Cardiac fibroblast (primary cell): ENCODE data around the gene RARG.

Source experiments
- DNase-seq, 2 donors: peaks; one replicate each; pipeline versions ENCODE4 v3.0.0 to v3.0.0-alpha.2; 2010; ENCODE audit warnings: low read depth in 2 of 2
- H3K4me3 ChIP-seq, 2 donors: replicated peaks in 1 of 2; 1 replicate in 1 of 2; 2 replicates in 1 of 2; pipeline ENCODE4 v1.5.1; 2011; ENCODE audit warnings: low read depth in 2 of 2, low read length in 2 of 2, mild to moderate bottlenecking in 2 of 2, moderate library complexity in 1 of 2
- TF ChIP-seq, protein P1 (sequence below): IDR thresholded peaks from one replicate; pipeline ENCODE4 v1.5.1; 2011; ENCODE audit warnings: low read depth, mild to moderate bottlenecking, low read length, inconsistent platforms

Gene RARG

DNA sequence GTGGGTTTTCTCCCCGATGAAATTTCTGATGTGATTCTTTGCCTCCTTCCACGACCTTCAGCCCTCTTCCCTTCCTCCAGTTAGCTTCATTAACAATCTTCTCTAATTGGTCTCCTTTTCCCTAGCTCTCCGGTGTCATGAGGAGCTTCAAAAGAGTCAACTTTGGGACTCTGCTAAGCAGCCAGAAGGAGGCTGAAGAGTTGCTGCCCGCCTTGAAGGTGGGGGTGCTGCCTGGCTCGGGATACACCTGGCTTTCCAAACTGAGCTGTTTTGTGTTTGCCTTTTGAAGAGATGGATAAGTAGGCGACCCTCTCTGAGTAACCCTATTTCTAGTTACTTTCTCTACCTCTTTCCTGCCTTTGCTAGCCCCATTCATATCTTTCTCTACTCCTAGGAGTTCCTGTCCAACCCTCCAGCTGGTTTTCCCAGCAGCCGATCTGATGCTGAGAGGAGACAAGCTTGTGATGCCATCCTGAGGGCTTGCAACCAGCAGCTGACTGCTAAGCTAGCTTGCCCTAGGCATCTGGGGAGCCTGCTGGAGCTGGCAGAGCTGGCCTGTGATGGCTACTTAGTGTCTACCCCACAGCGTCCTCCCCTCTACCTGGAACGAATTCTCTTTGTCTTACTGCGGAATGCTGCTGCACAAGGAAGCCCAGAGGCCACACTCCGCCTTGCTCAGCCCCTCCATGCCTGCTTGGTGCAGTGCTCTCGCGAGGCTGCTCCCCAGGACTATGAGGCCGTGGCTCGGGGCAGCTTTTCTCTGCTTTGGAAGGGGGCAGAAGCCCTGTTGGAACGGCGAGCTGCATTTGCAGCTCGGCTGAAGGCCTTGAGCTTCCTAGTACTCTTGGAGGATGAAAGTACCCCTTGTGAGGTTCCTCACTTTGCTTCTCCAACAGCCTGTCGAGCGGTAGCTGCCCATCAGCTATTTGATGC lies 36.9 kb upstream of the RARG start:
- TF ChIP-seq, protein P1, sequence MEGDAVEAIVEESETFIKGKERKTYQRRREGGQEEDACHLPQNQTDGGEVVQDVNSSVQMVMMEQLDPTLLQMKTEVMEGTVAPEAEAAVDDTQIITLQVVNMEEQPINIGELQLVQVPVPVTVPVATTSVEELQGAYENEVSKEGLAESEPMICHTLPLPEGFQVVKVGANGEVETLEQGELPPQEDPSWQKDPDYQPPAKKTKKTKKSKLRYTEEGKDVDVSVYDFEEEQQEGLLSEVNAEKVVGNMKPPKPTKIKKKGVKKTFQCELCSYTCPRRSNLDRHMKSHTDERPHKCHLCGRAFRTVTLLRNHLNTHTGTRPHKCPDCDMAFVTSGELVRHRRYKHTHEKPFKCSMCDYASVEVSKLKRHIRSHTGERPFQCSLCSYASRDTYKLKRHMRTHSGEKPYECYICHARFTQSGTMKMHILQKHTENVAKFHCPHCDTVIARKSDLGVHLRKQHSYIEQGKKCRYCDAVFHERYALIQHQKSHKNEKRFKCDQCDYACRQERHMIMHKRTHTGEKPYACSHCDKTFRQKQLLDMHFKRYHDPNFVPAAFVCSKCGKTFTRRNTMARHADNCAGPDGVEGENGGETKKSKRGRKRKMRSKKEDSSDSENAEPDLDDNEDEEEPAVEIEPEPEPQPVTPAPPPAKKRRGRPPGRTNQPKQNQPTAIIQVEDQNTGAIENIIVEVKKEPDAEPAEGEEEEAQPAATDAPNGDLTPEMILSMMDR: no peak
- DNase-seq: no peak
- peak overlapping the region; percentile 78 to 82 for H3K4me3 ChIP-seq

DNA sequence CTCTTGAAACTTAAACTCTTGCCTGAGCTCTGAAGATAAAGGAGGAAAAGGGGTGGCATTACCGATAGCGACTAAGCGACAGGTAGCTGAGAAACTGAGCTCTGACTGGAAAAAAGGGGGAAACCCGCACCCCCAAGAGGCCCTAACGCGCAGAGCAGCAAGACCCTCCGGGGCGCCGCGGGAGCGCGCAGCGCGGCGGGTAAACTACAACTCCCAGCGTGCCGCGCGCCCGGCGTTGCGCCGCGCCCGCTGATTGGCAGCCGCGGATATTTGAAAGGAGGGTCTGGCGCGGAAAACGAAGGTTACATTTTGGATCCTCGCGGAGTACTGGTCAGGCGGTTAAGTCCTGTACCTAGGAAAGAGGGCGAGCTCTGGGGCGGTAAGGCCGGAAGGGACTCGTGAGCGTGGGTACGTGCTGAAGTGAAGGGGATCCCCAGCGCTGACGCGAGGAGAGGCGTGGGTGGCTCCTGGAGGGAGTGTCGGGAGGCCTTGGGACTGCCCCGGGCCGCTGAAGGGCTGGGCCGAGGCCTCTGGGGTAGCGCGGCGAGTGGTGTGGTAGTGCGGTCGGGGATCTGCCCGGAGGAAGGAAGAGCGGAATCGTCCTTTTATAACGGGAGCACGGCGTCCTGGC lies 36.1 kb upstream of the RARG start, which contains the start of gene ESPL1:
Gene ESPL1, plus strand, starts transcription at position 301 of the 631 bp plus-strand sequence. CDS start 468 bp downstream, outside the sequence.
- peak within 1 kb of the TSS; percentile 78 to 82 for H3K4me3 ChIP-seq
- DNase-seq: peak; percentile 76 to 79
- TF ChIP-seq, protein P1: peak; percentile 19

DNA sequence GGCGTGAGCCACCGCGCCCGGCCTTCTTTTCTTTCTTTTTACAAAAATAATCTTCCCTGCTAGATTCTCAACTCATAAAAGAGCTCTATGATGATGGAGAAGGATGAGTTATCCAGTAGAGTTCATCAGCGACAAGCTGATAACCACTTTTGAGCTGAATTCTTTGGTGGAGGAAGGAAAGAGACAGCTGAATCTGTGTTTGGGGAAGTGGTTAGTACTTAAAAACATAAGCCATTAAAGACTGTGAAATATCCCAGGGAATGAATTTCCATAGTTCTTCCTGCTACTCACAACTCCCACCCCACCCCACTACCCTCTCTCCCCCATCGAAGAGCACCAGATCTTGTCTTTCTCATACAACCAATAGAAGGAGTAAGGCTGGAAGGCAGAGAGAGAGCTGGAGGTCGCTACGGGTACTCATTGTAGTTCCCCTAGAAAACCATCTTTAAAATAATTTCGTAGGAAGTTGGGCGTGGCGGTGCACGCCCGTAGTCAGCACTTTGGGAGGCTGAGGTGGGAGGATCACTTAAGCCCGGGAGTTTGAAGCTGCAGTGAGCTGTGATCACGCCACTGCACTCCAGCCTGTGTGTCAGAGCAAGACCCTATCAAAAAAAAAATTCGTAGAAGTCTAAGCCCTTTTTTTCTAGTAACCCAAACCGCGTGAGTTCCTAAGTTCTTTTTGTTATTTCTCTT lies 35.4 kb upstream of the RARG start:
- no peak for DNase-seq
- TF ChIP-seq, protein P1: no peak
- peak overlapping the region; percentile 78 to 82 for H3K4me3 ChIP-seq

DNA sequence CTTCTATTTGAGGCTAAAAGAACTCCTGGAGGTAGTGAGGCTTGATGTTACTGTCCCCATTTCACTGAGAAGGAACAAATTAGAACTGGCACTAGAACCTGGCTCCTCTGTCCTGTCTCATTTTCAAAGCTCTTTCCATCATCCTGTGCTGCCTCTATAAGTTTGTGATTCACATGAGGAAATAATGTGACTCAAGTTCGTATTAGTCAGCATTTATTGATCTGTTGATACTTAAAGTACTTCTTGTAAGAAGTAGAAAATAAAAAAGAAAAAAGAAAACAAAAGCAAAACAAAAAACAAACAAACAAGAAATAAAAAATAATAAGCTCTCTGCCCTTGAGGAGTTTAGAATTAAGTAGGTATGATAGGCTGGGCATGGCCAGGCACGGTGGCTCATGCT lies 33.8 kb upstream of the RARG start:
- DNase-seq: no peak
- H3K4me3 ChIP-seq: no peak overlapping the region
- TF ChIP-seq, protein P1: no peak

DNA sequence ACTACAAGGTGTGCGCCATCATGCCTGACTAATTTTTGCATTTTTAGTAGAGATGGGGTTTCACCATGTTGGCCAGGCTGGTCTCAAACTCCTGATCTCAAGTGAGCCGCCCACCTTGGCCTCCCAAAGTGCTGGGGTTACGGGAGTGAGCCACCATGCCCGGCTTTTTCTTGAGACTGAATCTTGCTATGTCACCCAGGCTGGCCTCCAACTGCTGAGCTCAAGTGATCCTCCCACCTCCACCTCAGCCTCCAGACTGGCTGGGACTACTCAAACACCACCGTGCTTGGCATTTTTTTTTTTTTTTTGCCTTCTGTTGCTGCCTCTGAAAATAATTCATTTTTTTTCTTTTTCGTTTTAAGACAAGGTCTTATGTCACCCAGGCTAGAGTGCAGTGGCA lies 27.9 kb upstream of the RARG start:
- DNase-seq: no peak
- TF ChIP-seq, protein P1: no peak
- H3K4me3 ChIP-seq: no peak overlapping the region
